ENCODE results near the gene TDRD9. TPM values are rescaled to one million over a fixed set of nuclear protein-coding genes. Genes with fewer than 3 reads are reported as not detected.

Gene TDRD9
- total and polyA plus RNA-seq, 2 donors from 2014 or later = 1.6 to 6.6 TPM

DNA sequence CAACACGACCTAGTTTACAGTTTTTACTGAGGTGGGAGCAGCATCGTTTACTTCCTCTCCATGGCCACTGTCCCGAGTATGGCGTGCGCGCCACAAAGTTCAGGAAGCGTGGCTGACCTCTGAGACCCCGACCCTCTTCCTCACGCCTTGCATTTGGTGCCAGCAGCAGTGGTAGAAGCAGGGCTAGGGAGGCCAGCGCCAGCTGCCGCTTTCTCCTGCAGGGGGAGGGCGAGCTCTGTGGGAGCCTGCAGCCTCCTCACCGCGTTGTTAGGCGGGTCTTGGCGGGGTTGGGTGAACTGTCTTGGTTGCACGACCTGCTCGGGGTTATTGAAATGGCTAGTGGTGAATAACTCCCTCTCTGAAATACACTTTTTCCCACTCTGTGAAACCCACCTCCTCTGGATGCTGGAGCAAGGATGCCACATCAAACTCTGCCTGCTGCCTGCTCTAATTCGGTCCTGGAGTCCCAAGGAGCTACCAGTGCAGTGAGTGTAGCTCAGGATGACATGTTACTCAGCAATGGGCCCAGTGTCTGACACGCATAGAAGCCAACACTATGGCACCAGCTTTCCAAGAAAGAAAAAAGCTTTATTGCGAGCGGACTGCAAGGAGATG, 22.3 kb upstream of the TDRD9 start:
- peak in 2 of 5 donors; percentile 35 to 51 for DNase-seq
- no peaks in the 10 kb centered on the region for H3K27me3 ChIP-seq (ENCODE audit: control insufficient read depth, insufficient read depth, low read length)
- H3K9ac ChIP-seq (ENCODE audit: low read length in 3 of 3) = no peak overlapping the region
- intact Hi-C loops (cut with DNase I) = no loop called here
- TF ChIP-seq, protein P1, sequence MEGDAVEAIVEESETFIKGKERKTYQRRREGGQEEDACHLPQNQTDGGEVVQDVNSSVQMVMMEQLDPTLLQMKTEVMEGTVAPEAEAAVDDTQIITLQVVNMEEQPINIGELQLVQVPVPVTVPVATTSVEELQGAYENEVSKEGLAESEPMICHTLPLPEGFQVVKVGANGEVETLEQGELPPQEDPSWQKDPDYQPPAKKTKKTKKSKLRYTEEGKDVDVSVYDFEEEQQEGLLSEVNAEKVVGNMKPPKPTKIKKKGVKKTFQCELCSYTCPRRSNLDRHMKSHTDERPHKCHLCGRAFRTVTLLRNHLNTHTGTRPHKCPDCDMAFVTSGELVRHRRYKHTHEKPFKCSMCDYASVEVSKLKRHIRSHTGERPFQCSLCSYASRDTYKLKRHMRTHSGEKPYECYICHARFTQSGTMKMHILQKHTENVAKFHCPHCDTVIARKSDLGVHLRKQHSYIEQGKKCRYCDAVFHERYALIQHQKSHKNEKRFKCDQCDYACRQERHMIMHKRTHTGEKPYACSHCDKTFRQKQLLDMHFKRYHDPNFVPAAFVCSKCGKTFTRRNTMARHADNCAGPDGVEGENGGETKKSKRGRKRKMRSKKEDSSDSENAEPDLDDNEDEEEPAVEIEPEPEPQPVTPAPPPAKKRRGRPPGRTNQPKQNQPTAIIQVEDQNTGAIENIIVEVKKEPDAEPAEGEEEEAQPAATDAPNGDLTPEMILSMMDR (IDR thresholded peaks at IDR 0.05; ENCODE audit: borderline replicate concordance, extremely low read depth, insufficient read depth) = no peak
- no peak overlapping the region for H3K27ac ChIP-seq (ENCODE audit: low read depth in 2 of 2, low read length in 2 of 2)
- peaks cover 0 to under 1% (median 0%) of the 10 kb centered on the region in 3 donors for H3K36me3 ChIP-seq (ENCODE audit: control insufficient read depth in 2 of 3, insufficient read depth in 3 of 3, low read length in 3 of 3)
- H3K9me3 ChIP-seq (ENCODE audit: control insufficient read depth in 2 of 3, insufficient read depth in 1 of 3, low read length in 3 of 3) = no peaks in the 10 kb centered on the region
- FAIRE-seq = no peak
- H3K4me1 ChIP-seq (ENCODE audit: control insufficient read depth in 2 of 3, insufficient read depth in 2 of 3, low read depth in 1 of 3, low read length in 3 of 3) = peaks cover 0 to 11% (median 7%) of the 10 kb centered on the region in 3 donors
- H3K4me3 ChIP-seq (ENCODE audit: low read length in 3 of 3) = no peak overlapping the region

DNA sequence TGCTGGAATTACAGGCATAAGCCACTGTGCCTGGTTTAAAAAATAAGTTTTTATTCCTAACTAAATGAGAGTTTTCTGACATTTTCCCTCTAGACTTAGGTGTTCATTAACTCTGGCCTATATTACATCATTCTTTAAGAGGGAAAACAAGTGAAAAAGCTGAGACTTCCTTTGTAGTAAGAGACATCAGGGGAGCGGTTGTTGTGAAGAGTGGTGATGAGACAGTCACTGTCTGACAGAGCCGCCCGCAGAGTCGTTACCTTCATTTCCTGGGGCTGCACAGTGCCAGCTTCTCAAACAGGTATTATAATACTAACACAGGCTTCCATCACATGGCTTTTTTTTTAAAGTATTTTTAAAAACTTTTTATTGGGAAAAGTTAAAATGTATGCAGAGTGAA, 19.7 kb upstream of the TDRD9 start:
- TF ChIP-seq, protein P1 (IDR thresholded peaks at IDR 0.05; ENCODE audit: borderline replicate concordance, extremely low read depth, insufficient read depth) = no peak
- no peak for FAIRE-seq
- no peak overlapping the region for H3K4me3 ChIP-seq (ENCODE audit: low read length in 3 of 3)
- H3K4me1 ChIP-seq (ENCODE audit: control insufficient read depth in 2 of 3, insufficient read depth in 2 of 3, low read depth in 1 of 3, low read length in 3 of 3) = peaks cover 0 to 11% (median 7%) of the 10 kb centered on the region in 3 donors
- H3K27me3 ChIP-seq (ENCODE audit: control insufficient read depth, insufficient read depth, low read length) = no peaks in the 10 kb centered on the region
- no peak overlapping the region for H3K27ac ChIP-seq (ENCODE audit: low read depth in 2 of 2, low read length in 2 of 2)
- peaks cover 0 to 20% (median 11%) of the 10 kb centered on the region in 3 donors for H3K36me3 ChIP-seq (ENCODE audit: control insufficient read depth in 2 of 3, insufficient read depth in 3 of 3, low read length in 3 of 3)
- intact Hi-C loops (cut with DNase I) = no loop called here
- peak in 1 of 5 donors; percentile 29 for DNase-seq
- H3K9me3 ChIP-seq (ENCODE audit: control insufficient read depth in 2 of 3, insufficient read depth in 1 of 3, low read length in 3 of 3) = no peaks in the 10 kb centered on the region
- no peak overlapping the region for H3K9ac ChIP-seq (ENCODE audit: low read length in 3 of 3)

GRCh38 chr14:103909531-103910261, 18.6 kb upstream of the TDRD9 start:
- H3K9ac ChIP-seq (ENCODE audit: low read length in 3 of 3) = peak overlapping the region in 1 of 3 donors; percentile 36
- TF ChIP-seq, protein P1 (IDR thresholded peaks at IDR 0.05; ENCODE audit: borderline replicate concordance, extremely low read depth, insufficient read depth) = no peak
- FAIRE-seq = no peak
- H3K4me3 ChIP-seq (ENCODE audit: low read length in 3 of 3) = peak overlapping the region in 2 of 3 donors; percentile 33 to 36
- peak in 2 of 5 donors; percentile 32 to 77 for DNase-seq
- peaks cover 0 to 11% (median 7%) of the 10 kb centered on the region in 3 donors for H3K4me1 ChIP-seq (ENCODE audit: control insufficient read depth in 2 of 3, insufficient read depth in 2 of 3, low read depth in 1 of 3, low read length in 3 of 3)
- no peak overlapping the region for H3K27ac ChIP-seq (ENCODE audit: low read depth in 2 of 2, low read length in 2 of 2)
- H3K9me3 ChIP-seq (ENCODE audit: control insufficient read depth in 2 of 3, insufficient read depth in 1 of 3, low read length in 3 of 3) = no peaks in the 10 kb centered on the region
- intact Hi-C loops (cut with DNase I) = no loop called here
- H3K27me3 ChIP-seq (ENCODE audit: control insufficient read depth, insufficient read depth, low read length) = no peaks in the 10 kb centered on the region
- peaks cover 0 to 30% (median 15%) of the 10 kb centered on the region in 3 donors for H3K36me3 ChIP-seq (ENCODE audit: control insufficient read depth in 2 of 3, insufficient read depth in 3 of 3, low read length in 3 of 3)
